H1 (cell line): Measurements from ENCODE around the gene SGMS1. TPM values are rescaled to one million over a fixed set of nuclear protein-coding genes. Genes with fewer than 3 reads are reported as not detected.

Experiments
- CTCF ChIA-PET: fragments of 300-600 bp; sonication (Branson Sonifier 250); formaldehyde crosslinking; loops from one replicate; lab custom pipeline; 2021; ENCODE audit not compliant: partially characterized antibody; lab: Charles Lee
- POLR2A ChIA-PET: fragments of 300-600 bp; sonication (Branson Sonifier 250); formaldehyde crosslinking; loops from one replicate; lab custom pipeline; 2021; ENCODE audit warnings: inconsistent platforms; ENCODE audit not compliant: partially characterized antibody; lab: Charles Lee
- DNase-seq, 2 experiments: peaks; one replicate each; pipeline versions ENCODE4 v3.0.0 to v3.0.0-alpha.2; 2010 to 2022; ENCODE audit warnings: low spot score in 2 of 2, low read depth in 1 of 2, mixed read lengths in 1 of 2
- FAIRE-seq: peaks from 2 replicates; lab custom pipeline; 2011; peaks lifted over from hg19 to GRCh38; lab: Jason Lieb, UNC
- H2AFZ ChIP-seq: 2 replicates; pipeline ENCODE4 v1.8.1; 2012; ENCODE audit warnings: low read length, inconsistent platforms
- H2AK5ac ChIP-seq: 2 replicates; pipeline ENCODE4 v1.6.1; 2013; ENCODE audit warnings: low read depth, low read length
- H2BK120ac ChIP-seq: replicated peaks from 2 replicates; pipeline ENCODE3; 2013; ENCODE audit warnings: low read depth, low read length, inconsistent platforms
- H2BK12ac ChIP-seq: 2 replicates; pipeline ENCODE4 v1.6.1; 2013; ENCODE audit warnings: low read depth, low read length
- H2BK15ac ChIP-seq: 2 replicates; pipeline ENCODE4 v1.6.1; 2013; ENCODE audit warnings: low read length
- H2BK20ac ChIP-seq: 2 replicates; pipeline ENCODE4 v1.6.1; 2013; ENCODE audit warnings: low read length
- H2BK5ac ChIP-seq: 2 replicates; pipeline ENCODE4 v1.6.1; 2013; ENCODE audit warnings: low read depth, low read length
- H3K14ac ChIP-seq: 2 replicates; pipeline ENCODE4 v1.6.1; 2013; ENCODE audit warnings: inconsistent platforms; ENCODE audit not compliant: insufficient read length
- H3K18ac ChIP-seq: 2 replicates; pipeline ENCODE4 v1.6.1; 2013; ENCODE audit warnings: low read length; ENCODE audit errors: extremely low read depth
- H3K23ac ChIP-seq: 2 replicates; pipeline ENCODE4 v1.6.1; 2013; ENCODE audit warnings: inconsistent platforms; ENCODE audit not compliant: insufficient read length
- H3K23me2 ChIP-seq: 2 replicates; pipeline ENCODE4 v1.6.1; 2013; ENCODE audit warnings: low read depth, low read length
- H3K27ac ChIP-seq: 2 replicates; pipeline ENCODE4 v1.6.1; 2011; ENCODE audit warnings: low read depth, low read length, inconsistent platforms
- H3K27me3 ChIP-seq, 4 experiments: replicated peaks in 1 of 4; 1 replicate in 1 of 4; 2 replicates in 3 of 4; pipeline versions ENCODE4 v1.6.1 to v1.8.1; 2011 to 2013; ENCODE audit warnings: low read length in 3 of 4, mild to moderate bottlenecking in 3 of 4, inconsistent platforms in 2 of 4, mixed read lengths in 2 of 4, moderate library complexity in 1 of 4; ENCODE audit not compliant: control insufficient read depth in 3 of 4, insufficient read depth in 3 of 4; ENCODE audit errors: extremely low read depth in 1 of 4
- H3K36me3 ChIP-seq, 4 experiments: 2 replicates each; pipeline versions ENCODE4 v1.6.1 to v1.8.1; 2011 to 2013; ENCODE audit warnings: mild to moderate bottlenecking in 4 of 4, low read length in 3 of 4, moderate library complexity in 2 of 4, control low read depth in 1 of 4, inconsistent platforms in 1 of 4; ENCODE audit not compliant: insufficient read depth in 4 of 4, control insufficient read depth in 2 of 4
- H3K4ac ChIP-seq: replicated peaks from 2 replicates; pipeline ENCODE3; 2013; ENCODE audit warnings: low read length, low read depth, mixed read lengths, inconsistent platforms; ENCODE audit not compliant: insufficient read length
- H3K4me1 ChIP-seq, 4 experiments: replicated peaks in 1 of 4; 1 replicate in 1 of 4; 2 replicates in 3 of 4; pipeline versions ENCODE4 v1.6.1 to v1.8.1; 2011 to 2013; ENCODE audit warnings: low read length in 3 of 4, inconsistent platforms in 2 of 4, mixed read lengths in 1 of 4; ENCODE audit not compliant: insufficient read depth in 4 of 4, control insufficient read depth in 3 of 4
- H3K4me2 ChIP-seq, 2 experiments: 2 replicates each; pipeline versions ENCODE4 v1.6.1 to v1.8.1; 2011 to 2013; ENCODE audit warnings: low read depth in 2 of 2, low read length in 2 of 2, control low read depth in 1 of 2, inconsistent platforms in 1 of 2, mild to moderate bottlenecking in 1 of 2; ENCODE audit not compliant: insufficient read depth in 1 of 2
- H3K4me3 ChIP-seq, 4 experiments: fragments of 200-600, 300-600 bp in 1 of 4; sonication (generic), shearing (Covaris generic), sonication (Bioruptor Twin) in 1 of 4; 2 replicates each; pipeline versions ENCODE4 v1.5.1 to v1.8.1; 2011 to 2016; ENCODE audit warnings: low read length in 4 of 4, low read depth in 3 of 4, control low read depth in 2 of 4, inconsistent platforms in 2 of 4, mild to moderate bottlenecking in 2 of 4, mixed read lengths in 1 of 4, moderate library complexity in 1 of 4; ENCODE audit not compliant: insufficient read depth in 2 of 4; ENCODE audit errors: extremely low read depth in 1 of 4
- H3K56ac ChIP-seq: replicated peaks from 2 replicates; pipeline ENCODE3; 2013; ENCODE audit warnings: low read depth, mild to moderate bottlenecking, mixed read lengths, low read length, inconsistent platforms; ENCODE audit not compliant: insufficient read length
- H3K79me1 ChIP-seq: 2 replicates; pipeline ENCODE4 v1.6.1; 2013; ENCODE audit warnings: low read depth, low read length, control low read depth
- H3K79me2 ChIP-seq, 2 experiments: 2 replicates each; pipeline versions ENCODE4 v1.6.1 to v1.8.1; 2012 to 2013; ENCODE audit warnings: low read length in 2 of 2, mild to moderate bottlenecking in 2 of 2, inconsistent platforms in 1 of 2; ENCODE audit not compliant: insufficient read depth in 2 of 2, control insufficient read depth in 1 of 2
- H3K9ac ChIP-seq, 4 experiments: replicated peaks in 1 of 4; 1 replicate in 1 of 4; 2 replicates in 3 of 4; pipeline versions ENCODE4 v1.6.1 to v1.8.1; 2011 to 2013; ENCODE audit warnings: low read depth in 3 of 4, low read length in 3 of 4, control low read depth in 2 of 4, mild to moderate bottlenecking in 2 of 4, moderate library complexity in 2 of 4, inconsistent platforms in 1 of 4; ENCODE audit errors: extremely low read depth in 1 of 4
- H3K9me3 ChIP-seq, 2 experiments: 2 replicates each; pipeline versions ENCODE4 v1.6.1 to v1.8.1; 2012 to 2013; ENCODE audit warnings: mild to moderate bottlenecking in 2 of 2, moderate library complexity in 2 of 2, control low read depth in 1 of 2, inconsistent platforms in 1 of 2, low read depth in 1 of 2, low read length in 1 of 2, mixed read lengths in 1 of 2; ENCODE audit not compliant: insufficient read depth in 2 of 2
- H4K20me1 ChIP-seq, 2 experiments: replicated peaks in 1 of 2; 2 replicates each; pipeline versions ENCODE3 to v1.8.1; 2011 to 2013; ENCODE audit warnings: inconsistent platforms in 2 of 2, low read length in 2 of 2, mild to moderate bottlenecking in 1 of 2; ENCODE audit not compliant: insufficient read depth in 2 of 2, control insufficient read depth in 1 of 2
- H4K5ac ChIP-seq: 2 replicates; pipeline ENCODE4 v1.6.1; 2013; ENCODE audit warnings: low read length, low read depth, mixed read lengths, inconsistent platforms; ENCODE audit not compliant: insufficient read length
- H4K8ac ChIP-seq: 2 replicates; pipeline ENCODE4 v1.8.0; 2013; ENCODE audit warnings: mild to moderate bottlenecking, moderate library complexity, low read length, inconsistent platforms; ENCODE audit not compliant: insufficient read depth; ENCODE audit errors: extremely low read depth
- H4K91ac ChIP-seq: replicated peaks from 2 replicates; pipeline ENCODE3; 2013; ENCODE audit warnings: low read length, mixed read lengths, inconsistent platforms; ENCODE audit not compliant: insufficient read length
- ATF3 ChIP-seq: IDR thresholded peaks from 2 replicates; pipeline ENCODE4 v1.6.1; 2011; ENCODE audit warnings: low read depth, mild to moderate bottlenecking, low read length; ENCODE audit not compliant: insufficient read depth
- CREB1 ChIP-seq: IDR thresholded peaks from 2 replicates; pipeline ENCODE4 v1.6.1; 2012; ENCODE audit warnings: inconsistent platforms
- GABPA ChIP-seq: IDR thresholded peaks from 2 replicates; pipeline ENCODE4 v1.6.1; 2011; ENCODE audit warnings: mild to moderate bottlenecking, low read length, moderate library complexity, borderline replicate concordance; ENCODE audit not compliant: insufficient read depth
- KDM4A ChIP-seq: IDR thresholded peaks from one replicate; pipeline ENCODE4 v1.7.1; 2012; ENCODE audit warnings: low read depth, mild to moderate bottlenecking, moderate library complexity, low read length, inconsistent platforms; ENCODE audit not compliant: severe bottlenecking
- KDM5A ChIP-seq: fragments of 200-600 bp; IDR thresholded peaks from 2 replicates; pipeline ENCODE4 v1.7.1; 2012; ENCODE audit warnings: mild to moderate bottlenecking, low read length, inconsistent platforms, mixed read lengths
- NANOG ChIP-seq: IDR thresholded peaks from 2 replicates; pipeline ENCODE4 v1.6.1; 2011; ENCODE audit warnings: low read length, low read depth, mild to moderate bottlenecking, inconsistent platforms; ENCODE audit not compliant: insufficient read depth, poor library complexity, severe bottlenecking
- PHF8 ChIP-seq: fragments of 200-600 bp; sonication (generic); conservative IDR thresholded peaks from 2 replicates; pipeline ENCODE4 v1.7.1; 2012; ENCODE audit warnings: low read depth, mild to moderate bottlenecking, inconsistent platforms, low read length, moderate library complexity
- RFX5 ChIP-seq: IDR thresholded peaks from 2 replicates; pipeline ENCODE4 v1.6.1; 2011; ENCODE audit warnings: low read depth, low read length, improper control_type of control experiment, borderline replicate concordance
- SP4 ChIP-seq: IDR thresholded peaks from 2 replicates; pipeline ENCODE4 v1.6.1; 2012; ENCODE audit warnings: low read length, inconsistent platforms
- SRF ChIP-seq: IDR thresholded peaks from 2 replicates; pipeline ENCODE4 v1.6.1; 2011; ENCODE audit warnings: mild to moderate bottlenecking, low read depth, low read length, moderate library complexity
- TAF7 ChIP-seq: optimal IDR thresholded peaks from 2 replicates; pipeline ENCODE3; 2011; ENCODE audit warnings: low read depth, mild to moderate bottlenecking, inconsistent platforms, low read length, moderate library complexity, borderline replicate concordance
- WGBS, 2 experiments: shearing (Covaris generic) in 1 of 2; methylation state at CpG; one replicate each; pipeline versions ENCODE4 v1.1.6 to v1.1.7; 2013 to 2015; ENCODE audit warnings: low lambda C conversion rate in 2 of 2, mixed read lengths in 2 of 2, inconsistent platforms in 1 of 2, low coverage in 1 of 2, missing lambda C conversion rate in 1 of 2; ENCODE audit not compliant: insufficient replicate concordance in 2 of 2, insufficient coverage in 1 of 2, insufficient read length in 1 of 2; ENCODE audit errors: extremely low coverage in 1 of 2, missing lambda C conversion rate in 1 of 2; 5-methylcytosine and 5-hydroxymethylcytosine counted together
- polyA plus RNA-seq, 7 experiments: library from polyadenylated mRNA; depleted of rRNA in 3 of 7; stranded (reverse) in 5 of 7; unstranded in 2 of 7; fragments of >200 nt in 5 of 7; fragments of 200-250 nt in 2 of 7; gene quantifications; 1 replicate in 5 of 7; 2 replicates in 1 of 7; 4 replicates in 1 of 7; pipeline versions ENCODE4 v1.2.1 to v1.2.3, GENCODE V29; 2011 to 2013; ENCODE audit warnings: missing spikeins in 2 of 7, mixed read lengths in 2 of 7
- total RNA-seq: library from RNA; stranded (reverse); fragmentation: NEBNext Ultra II Directional; extraction: Animal tissue kit (Norgen Biotek cat#: 25700); gene quantifications from 2 replicates; pipeline ENCODE4 v1.2.1, GENCODE V29; 2021

The SGMS1 gene
- total and polyA plus RNA-seq, 2 of the 8 experiments (the other 6 are each of a cell fraction or from before 2014, with no cell fraction given) = 6.0 to 15.6 TPM

- H3K4ac ChIP-seq = no peak overlapping the region
- H3K23me2 ChIP-seq = no peaks in the 10 kb centered on the region
- H2BK120ac ChIP-seq = no peak overlapping the region
- H3K23ac ChIP-seq = no peak overlapping the region
- H3K4me2 ChIP-seq = no peak overlapping the region
- H3K9me3 ChIP-seq = no peaks in the 10 kb centered on the region
- H2BK15ac ChIP-seq = no peak overlapping the region
- ChIA-PET POLR2A (interaction anchor here (1.4 to 2.3 kb wide), 2 partner anchors 8 to 16 kb away, joined by 3 to 6 read pairs; no protein-coding TSS in a partner anchor), CTCF (no interaction called here)
- no peak overlapping the region for H3K56ac ChIP-seq
- no peak for TF ChIP-seq NANOG
- TF ChIP-seq RFX5 = no peak
- TF ChIP-seq ATF3 = no peak
- no peak for TF ChIP-seq KDM4A
- no peak for TF ChIP-seq CREB1
- no peak for TF ChIP-seq KDM5A
- no peak for TF ChIP-seq TAF7
- TF ChIP-seq GABPA = no peak
- TF ChIP-seq SRF = no peak
- TF ChIP-seq SP4 = no peak
- no peak for TF ChIP-seq PHF8
- no peak overlapping the region for H2AFZ ChIP-seq
- 94% methylated on average over 4 of the region's 4 CpGs; no CpG with 5 or more reads in 1 of the 2 experiments for WGBS, 2 experiments
- H3K9ac ChIP-seq = no peak overlapping the region
- no peak overlapping the region for H2BK12ac ChIP-seq
- no peak overlapping the region for H4K8ac ChIP-seq
- H3K27ac ChIP-seq = no peak overlapping the region
- no peak overlapping the region for H4K91ac ChIP-seq
- H3K79me2 ChIP-seq = no peaks in the 10 kb centered on the region; a peak in 1 of 4 replicates
- no peak overlapping the region for H2BK5ac ChIP-seq
- no peaks in the 10 kb centered on the region for H3K36me3 ChIP-seq
- no peak overlapping the region for H3K18ac ChIP-seq
- FAIRE-seq (no peak), DNase-seq (no peak)
- H3K4me1 ChIP-seq = no peaks in the 10 kb centered on the region
- H2BK20ac ChIP-seq = no peak overlapping the region
- H2AK5ac ChIP-seq = no peak overlapping the region
- no peak overlapping the region for H3K14ac ChIP-seq
- H3K79me1 ChIP-seq = peaks cover 2% of the 10 kb centered on the region; the same call in 1 of the 2 replicates
- H3K4me3 ChIP-seq = no peak overlapping the region
- no peaks in the 10 kb centered on the region for H3K27me3 ChIP-seq
- H4K5ac ChIP-seq = no peak overlapping the region
- peaks cover 0 to 2% of the 10 kb centered on the region in 2 experiments for H4K20me1 ChIP-seq
These were observed 224.9 kb downstream of the SGMS1 start for GRCh38 chr10:50398823-50399222.
